Epithelial cell of prostate (primary cell): Measurements from ENCODE around the gene PCTP.

Experiments
- DNase-seq: peaks from one replicate; pipeline ENCODE4 v3.0.0-alpha.2; 2011; ENCODE audit warnings: low read depth, low spot score
- H3K27ac ChIP-seq: fragments of 450-650 bp; 2 replicates; pipeline ENCODE4 v1.5.1; 2017; ENCODE audit warnings: mild to moderate bottlenecking

PCTP gene

DNA sequence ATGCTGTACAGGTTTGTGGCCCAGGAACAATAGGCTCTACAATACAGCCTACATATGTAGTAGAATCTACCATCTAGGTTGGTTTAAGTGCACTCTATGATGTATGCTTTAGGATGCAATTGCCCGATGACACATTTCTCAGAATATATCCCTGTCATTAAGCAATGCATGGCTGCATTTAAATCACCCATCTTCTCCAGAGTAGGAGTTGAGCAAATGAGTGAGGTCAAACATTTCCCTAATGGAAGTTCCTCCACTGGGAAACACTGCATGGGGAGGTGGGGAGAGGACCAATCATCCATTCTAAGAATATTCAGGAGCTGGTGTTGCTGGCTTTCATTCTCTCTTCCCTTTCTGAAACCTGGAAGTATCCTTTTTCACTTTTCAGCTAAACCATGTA, 2.0 kb upstream of the PCTP start:
- DNase-seq = no peak
- no peak overlapping the region for H3K27ac ChIP-seq

DNA sequence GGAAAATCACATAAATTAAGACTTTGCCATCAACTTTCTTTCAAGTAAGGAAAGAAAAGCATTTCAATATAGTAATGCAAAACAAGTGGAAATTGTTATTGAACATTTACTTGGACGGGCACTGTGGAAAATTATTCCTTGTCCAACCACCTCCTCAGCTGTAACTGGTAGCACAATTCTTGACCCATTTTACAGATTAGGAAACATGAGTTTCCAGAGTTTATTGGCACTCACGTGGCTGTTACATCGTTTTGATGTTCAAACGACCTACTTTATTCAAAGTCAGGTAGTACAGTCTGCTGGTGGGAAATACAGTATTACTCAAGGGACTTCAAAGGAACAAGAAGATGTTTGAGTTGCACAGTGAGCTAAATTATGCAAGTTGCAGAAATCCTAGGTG, 866 bp upstream of the PCTP start:
- no peak for DNase-seq

DNA sequence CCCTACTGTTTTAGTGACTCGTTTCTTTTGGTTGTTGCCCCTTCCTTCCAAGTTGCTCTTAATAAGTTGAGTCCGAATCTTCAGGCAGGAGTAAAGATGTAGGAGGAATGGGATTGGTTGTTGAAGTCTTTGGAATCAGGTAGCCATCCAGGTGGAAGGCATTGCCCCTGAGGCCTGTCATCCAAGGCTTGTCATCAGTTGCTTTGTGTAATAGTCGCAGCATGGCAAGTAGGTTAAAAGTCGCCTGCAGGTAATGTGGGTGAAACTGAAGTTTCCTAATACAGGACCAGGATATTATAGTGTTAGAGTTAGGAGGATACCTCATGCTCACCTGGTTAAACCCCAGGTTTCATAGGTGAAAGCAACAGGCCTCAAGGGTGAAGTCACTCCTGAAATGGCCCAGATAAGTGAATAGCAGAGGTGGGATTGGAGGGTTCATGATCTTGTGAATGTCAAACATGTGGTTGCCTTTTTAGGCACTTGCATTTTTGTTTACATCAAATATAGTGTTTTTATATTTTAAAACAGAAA, 934 bp downstream of the PCTP start:
- no peak overlapping the region for H3K27ac ChIP-seq
- DNase-seq = no peak

More for the DNA sequence above, 866 bp upstream of the PCTP start:
- H3K27ac ChIP-seq = no peak overlapping the region

DNA sequence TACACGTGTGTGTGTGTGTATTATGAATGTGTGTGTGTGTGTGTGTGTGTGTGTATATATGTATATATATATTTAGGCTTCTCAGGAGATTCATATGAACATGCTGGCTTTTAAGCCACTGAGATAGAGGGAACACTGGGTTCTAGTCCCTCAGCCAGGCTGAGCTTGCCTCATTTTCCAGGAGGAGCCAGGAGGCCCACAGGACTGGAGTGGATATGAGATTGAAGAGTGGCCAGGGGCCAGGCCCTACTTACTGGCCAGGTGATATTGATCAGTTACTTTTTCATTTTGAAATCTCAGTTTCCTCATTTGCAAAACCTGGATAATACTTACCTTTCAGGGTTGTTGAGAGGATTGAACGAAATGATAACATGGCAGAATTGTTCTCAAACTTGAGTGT, 5.8 kb downstream of the PCTP start:
- H3K27ac ChIP-seq = no peak overlapping the region
- no peak for DNase-seq

DNA sequence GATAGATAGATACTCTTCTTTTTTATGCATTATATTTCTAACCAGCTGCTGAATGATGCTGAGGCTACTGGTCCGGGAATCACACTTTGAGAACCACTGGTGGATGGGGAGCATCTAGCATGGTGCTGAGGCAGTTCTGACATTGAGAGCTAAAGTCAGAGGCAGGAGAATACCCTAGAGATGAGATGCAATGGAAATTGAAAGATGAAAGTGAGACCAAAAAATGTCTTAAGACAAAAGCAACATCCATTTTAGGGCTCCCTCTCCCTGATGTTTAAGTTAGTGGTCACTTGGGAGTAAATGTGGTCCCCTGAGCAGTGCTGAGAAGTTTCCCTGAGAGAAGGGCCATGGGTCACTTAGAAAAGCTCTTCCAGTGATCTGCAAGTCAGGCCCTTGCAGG, 6.8 kb downstream of the PCTP start:
- no peak for DNase-seq
- no peak overlapping the region for H3K27ac ChIP-seq

DNA sequence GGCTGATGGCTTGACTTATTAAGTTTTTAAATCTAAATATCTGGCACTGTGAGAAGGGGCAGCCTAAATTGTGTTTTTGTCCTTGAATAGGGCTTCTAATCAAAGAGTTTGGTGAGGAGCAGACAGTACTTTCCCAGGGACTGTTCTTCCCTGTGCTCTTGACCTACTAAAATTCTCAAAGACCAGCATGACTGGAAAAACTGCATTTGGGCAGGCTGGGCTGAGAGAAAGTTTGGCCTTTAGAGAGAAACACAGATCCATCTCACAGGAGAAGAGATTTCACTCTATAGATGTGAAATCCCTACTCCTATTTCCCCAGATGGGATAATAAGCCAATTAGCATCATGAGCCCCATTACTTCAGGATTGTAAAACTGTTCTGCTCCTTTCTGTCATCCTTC, 7.3 kb downstream of the PCTP start:
- DNase-seq = no peak
- H3K27ac ChIP-seq = no peak overlapping the region

DNA sequence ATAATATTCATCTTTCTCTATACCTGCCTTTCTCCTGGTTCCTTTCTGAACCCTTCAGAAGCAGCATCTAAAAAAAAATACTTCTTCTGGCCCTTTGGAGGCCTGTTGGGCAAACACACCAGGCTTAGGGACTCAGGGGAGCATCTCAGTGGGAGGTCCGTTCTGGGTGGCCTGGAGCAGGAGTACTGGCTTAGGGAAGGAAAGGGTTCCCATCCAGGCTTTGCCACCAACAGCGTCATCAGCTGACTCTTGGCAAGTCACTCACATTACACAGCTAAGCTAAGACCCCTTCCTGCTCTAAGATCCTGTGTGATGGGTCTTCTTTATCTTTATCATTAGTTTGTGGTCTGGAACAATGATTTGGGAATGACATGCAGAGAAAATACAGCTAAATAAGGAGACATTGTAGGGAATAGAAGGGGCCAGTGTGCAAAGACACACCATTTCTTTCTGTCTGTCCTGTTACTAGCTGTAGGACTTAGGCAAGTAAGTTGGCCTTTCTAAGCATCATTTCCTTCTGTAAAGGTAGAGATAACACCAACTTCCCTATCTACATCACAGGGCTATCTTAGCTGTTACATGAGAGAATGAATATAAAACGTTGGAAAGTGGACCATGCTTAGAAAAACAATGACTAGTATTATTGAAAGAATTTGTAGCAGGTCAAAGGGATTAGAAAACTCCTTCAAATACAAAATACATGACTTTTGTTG, 9.9 kb downstream of the PCTP start:
- DNase-seq = no peak
- H3K27ac ChIP-seq = no peak overlapping the region

DNA sequence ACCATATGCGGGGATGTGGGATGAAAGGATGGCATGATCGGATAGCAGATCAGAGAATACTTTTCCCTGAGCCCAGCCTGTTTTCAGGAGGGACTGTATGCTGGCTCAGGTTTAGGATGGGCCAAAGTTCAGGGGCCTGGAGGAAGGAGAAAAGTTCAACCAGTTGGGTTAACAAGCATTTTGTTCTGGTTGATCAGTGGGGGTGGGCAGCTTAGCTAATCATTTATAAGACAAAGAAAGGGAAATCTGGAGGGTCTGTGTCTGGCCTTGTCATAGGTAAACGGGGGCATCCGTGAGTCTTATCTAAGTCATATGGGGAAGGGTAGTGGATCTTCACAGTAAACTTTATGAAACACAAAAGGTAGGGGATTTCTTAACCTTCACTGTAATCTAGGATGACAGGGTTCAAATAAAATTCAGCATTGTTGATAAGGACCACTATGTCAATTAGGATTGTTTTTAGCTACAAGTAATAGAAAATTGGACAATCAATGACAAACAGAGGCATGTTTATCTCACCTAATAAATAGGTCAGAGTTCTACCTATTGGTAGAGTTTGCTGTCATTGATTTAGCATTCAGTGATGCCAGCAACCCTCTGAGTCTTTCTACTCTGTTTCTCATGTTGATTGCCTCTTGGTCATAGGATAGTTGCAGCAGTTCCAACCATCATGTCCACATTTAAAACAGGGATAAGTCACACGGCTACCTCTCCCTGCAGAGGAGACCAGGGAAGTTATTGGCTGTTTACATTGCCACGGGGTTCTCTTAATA, 11.4 kb downstream of the PCTP start:
- H3K27ac ChIP-seq = no peak overlapping the region
- no peak for DNase-seq

DNA sequence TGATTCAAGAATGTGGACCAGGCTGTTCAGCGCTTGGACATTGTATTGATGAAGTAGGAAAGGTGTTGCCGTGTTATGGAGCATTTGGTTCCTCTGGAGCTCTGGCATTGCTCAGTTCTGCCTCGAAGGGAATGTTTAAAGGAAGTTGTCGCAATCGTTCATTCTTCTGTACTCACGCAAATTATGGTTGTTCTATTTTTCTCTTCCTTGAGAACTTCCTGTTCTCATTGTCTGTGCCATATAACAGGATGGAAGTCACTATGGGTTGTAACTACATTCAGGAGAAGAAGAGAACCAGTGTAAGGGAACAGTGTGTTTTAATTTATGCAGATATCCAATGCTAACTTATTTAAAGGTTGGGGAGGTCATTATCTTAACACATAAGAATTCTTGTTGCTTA, 13.0 kb downstream of the PCTP start:
- no peak overlapping the region for H3K27ac ChIP-seq
- no peak for DNase-seq

DNA sequence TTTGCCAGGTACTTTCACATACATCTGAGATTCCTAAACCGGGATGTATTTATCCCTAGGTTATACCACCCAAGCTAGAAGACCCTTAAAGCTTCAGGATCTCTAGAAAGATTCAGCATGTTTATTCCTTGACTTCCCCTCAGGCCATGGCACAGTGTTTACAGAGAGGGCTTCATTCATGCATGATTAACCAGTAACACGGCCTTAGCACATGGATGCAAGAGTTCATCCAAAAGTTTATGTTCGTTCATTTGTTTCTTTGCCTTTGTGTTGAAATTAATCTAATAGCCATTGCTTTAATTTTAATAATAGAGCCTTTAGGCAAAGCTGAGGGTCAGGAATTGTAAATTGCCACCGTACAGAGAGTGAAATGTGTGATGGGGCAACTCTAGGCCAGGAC, 13.8 kb downstream of the PCTP start:
- no peak overlapping the region for H3K27ac ChIP-seq
- DNase-seq = no peak

DNA sequence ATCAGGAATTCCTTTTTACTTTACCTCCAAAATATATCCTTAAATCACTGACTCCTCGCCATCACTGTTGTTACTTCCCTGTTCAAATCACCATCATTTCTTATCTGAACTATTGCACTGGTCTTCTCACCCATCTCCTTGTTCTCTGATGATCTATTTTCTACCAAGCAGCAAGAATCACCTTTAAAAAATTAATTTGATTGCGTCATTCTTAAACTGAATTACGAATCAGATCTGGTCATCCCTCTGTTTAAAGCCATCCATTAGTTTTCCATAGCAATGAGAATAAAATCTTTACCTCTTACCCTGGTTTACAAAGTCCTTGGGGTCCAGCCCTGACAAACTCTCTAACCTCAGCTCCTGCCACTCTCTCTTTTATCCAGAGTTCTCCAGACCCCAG, 14.6 kb downstream of the PCTP start:
- H3K27ac ChIP-seq = no peak overlapping the region
- no peak for DNase-seq

DNA sequence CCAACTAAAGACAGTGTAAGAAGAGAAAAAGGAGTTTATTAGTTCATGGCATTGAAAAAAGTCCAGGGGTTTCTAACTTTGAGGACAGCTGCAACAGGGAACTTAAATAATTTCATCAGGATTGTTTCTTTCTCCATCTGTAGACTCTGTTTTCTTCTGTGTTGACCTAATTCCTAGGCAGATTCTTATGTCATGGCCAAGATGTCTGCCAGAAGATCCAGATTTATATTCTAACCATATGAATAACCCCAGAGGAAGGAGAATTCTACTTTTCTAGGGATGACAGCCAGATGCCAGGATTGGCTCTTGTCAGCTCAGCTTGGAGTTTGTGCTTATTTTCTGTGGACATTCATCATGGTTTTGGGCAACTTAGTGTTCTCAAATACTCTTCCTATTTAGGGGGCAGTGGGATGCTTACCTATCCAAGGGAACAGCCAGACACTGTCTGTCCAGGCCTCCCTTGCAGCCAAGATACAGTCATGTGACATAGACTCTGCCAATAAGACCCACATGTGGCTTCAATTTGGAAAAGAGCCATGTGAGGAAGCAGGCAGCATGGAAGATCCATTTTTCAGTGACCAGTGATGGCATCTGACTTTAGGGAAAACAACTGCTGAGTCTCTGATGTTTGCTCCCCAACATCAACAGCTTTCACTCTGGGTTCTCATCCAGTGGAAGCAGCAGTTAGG, 18.2 kb downstream of the PCTP start:
- H3K27ac ChIP-seq = no peak overlapping the region
- no peak for DNase-seq

DNA sequence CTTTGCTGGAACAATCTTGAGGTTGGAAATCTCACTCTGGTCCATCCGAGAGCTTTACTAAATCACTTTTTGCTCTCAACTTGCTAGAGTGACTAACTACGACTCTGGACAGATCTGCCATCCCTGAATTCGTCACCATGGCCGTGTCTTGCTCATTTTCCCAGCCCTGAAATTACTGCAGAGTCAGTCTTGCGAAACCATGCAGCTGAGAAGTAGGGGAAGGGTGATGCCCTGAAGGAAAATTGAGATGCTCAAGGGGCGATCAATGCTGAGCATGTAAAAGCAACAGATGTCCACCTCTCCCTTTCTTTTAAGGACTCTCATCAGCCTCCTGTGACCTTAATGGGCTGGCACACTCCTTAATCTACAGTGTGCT, 18.8 kb downstream of the PCTP start:
- no peak overlapping the region for H3K27ac ChIP-seq
- peak; percentile 34 for DNase-seq

DNA sequence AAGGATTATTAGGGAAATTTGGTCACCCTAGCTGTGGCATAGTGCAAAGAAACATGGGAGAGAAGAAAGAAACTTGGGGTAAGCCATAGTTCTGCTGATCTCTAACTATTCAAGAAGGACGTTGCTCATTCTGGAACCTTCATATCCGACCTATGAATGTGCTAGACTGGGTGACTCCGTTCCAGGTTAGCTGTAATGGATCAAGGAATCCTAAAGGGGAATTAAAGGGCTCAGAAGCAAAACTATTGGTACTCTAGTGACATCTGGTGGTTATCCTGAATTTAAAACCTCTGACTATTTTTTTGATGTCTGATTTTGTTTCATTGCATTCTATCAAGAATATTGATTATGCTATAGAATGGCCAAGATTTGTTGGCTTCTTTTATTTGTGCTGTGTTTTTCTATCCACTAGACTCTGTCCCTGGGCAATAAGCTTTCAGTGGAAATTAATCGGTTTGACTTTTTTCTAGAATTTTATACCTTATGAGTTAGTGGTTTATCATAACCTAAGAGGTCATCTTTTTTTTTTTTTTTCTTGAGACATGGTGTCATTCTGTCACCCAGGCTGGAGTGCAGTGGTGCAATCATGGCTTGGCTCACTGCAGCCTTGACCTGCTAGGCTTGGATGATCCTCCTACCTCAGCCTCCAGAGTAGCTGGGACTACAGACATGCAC, 19.5 kb downstream of the PCTP start:
- no peak overlapping the region for H3K27ac ChIP-seq
- no peak for DNase-seq

DNA sequence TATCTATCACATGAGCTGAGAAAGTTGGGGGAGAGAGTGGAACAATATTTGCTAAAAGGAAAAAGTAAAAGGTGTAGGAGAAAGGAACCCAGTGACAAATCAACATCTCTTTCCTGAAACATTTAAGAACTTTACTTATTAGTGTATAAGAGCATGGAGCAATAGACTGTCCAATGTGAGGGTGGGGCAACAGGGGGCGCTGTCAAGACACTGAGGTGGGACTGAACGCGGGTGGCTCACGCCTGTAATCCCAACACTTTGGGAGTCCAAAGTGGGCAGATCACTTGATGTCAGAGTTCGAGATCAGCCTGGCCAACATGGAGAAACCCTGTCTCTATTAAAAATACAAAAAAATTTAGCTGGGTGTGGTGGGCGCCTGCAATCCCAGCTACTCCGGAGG, 21.2 kb downstream of the PCTP start:
- no peak for DNase-seq
- no peak overlapping the region for H3K27ac ChIP-seq

DNA sequence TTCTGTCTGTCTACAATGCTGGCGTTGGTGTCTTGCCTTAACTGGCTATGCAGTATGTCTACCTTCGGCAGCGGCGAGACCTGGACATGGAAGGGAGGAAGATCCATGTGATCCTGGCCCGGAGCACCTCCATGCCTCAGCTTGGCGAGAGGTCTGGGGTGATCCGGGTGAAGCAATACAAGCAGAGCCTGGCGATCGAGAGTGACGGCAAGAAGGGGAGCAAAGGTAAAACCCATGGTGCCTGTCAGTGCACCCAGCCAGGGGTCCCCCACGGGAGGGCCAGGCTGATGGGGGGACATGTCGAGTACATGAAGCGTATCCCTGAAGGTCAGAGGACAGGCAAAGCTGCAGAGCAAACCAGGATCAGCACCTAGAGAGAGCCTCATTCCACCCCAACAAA, 22.8 kb downstream of the PCTP start:
- no peak for DNase-seq

DNA sequence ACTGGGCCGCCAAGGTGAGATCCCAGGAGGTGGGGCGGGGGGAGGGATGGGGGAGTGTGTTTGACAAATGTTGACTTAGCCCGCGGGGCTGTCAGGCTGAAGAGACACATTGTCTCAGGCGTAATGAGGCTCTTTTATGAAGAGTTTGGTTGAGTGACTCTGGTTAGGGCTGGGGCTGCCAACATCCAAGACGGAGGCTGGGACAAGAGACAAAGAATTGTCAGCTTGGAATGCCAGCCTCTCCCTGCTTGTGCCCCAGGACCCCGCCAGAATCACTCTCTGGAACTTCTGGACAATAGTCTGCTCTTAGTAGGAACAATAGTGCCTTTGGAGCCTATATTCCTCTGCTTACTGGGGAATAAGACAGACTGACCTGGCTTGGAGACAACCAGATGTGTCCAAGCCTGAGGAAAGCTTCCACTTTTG, 24.0 kb downstream of the PCTP start:
- no peak for DNase-seq
- no peak overlapping the region for H3K27ac ChIP-seq

More for the DNA sequence above, 22.8 kb downstream of the PCTP start:
- no peak overlapping the region for H3K27ac ChIP-seq

DNA sequence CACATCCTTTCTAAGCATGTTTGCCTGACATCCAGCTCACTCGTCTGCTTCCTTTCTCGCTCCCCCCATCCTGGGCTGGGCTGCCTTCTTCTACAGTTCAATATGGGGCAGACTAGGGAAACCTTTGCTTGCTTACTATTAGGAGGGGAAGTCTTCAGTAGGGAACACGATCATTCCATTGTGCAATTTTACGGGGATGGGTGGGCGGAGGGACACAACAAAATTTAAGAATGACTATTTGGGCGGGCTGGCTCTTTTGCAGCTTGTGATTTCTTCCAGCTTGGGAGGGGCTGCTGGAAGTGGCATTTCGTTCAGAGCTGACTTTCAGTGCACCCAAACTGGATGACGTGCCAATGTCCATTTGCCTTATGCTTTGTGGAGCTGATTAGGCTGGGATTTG, 25.4 kb downstream of the PCTP start:
- no peak overlapping the region for H3K27ac ChIP-seq
- no peak for DNase-seq

DNA sequence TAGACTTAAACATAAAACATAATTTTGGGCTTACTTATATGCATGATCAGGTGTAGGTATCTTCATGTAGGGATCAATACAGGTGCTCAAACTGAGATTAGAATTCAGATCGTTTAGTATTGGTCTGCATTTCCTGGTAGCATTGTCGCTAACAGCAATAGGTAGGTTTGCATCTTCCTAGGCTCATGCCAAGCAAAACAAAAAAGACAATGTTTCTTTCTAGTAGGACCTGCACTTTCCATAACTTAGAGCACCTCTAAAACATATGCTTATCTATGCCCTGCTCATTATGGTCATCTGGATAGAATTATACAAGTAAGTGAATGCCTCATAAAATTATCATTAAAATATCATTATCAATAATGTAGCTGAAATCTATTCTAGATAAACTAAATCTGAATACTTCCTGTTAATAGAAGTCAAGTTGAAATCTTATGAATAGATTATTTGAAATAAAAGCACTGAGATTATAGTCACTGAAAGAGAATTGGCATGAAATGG, 26.7 kb downstream of the PCTP start:
- no peak for DNase-seq
- no peak overlapping the region for H3K27ac ChIP-seq

DNA sequence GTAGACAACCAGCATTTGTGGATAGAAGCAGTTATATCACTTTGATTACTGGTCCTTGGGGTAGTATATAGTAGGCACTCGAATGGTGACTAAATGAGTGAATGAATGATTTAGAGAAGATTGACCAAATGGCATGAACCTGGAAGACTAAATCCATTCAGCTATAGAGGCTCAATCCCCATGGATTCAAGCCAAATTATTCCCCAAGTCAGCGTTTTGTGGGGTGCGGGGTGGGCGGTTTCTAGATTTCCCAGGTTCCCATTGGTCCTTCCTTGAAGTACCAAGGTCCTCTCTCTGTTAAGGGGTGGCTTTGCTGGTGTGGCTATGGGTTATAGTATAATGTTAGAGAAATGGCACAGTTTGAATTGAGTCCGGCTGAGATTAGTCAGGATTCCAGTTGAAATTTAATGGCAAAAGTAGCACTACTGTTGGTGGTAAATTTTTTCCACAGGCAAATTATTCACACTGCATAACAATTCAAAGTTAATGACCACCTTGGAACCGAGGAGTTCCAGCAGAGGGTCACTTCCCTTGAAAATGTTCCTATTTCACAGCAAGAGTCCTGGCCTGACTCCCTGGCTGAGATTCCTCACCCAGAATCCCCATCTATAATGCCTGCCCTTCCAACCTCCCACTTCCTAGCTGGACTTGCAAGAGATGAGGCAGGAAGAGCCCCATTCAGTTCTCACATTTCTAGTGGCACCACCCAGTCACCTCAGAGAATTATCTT, 27.7 kb downstream of the PCTP start:
- H3K27ac ChIP-seq = no peak overlapping the region
- no peak for DNase-seq
